ENCODE data around the gene PKP1.
"Not testable (repeated sequence)": the region's sequence is repeated elsewhere in the genome, so short reads cannot be mapped to it uniquely, and the experiment has no call there.

Gene PKP1

GRCh38 chr1:201254625-201255478 is 28.5 kb upstream of the PKP1 start:
- ChIA-PET POLR2A (no interaction called here), CTCF (interaction anchor here (0.9 to 7.0 kb wide), 44 partner anchors 10 to 632 kb away, joined by 3 to 349 read pairs (median 6); no protein-coding TSS in a partner anchor)
- no peak overlapping the region for H3K4me3 ChIP-seq (ENCODE audit: low read depth, low read length)
- TF ChIP-seq, protein P1, sequence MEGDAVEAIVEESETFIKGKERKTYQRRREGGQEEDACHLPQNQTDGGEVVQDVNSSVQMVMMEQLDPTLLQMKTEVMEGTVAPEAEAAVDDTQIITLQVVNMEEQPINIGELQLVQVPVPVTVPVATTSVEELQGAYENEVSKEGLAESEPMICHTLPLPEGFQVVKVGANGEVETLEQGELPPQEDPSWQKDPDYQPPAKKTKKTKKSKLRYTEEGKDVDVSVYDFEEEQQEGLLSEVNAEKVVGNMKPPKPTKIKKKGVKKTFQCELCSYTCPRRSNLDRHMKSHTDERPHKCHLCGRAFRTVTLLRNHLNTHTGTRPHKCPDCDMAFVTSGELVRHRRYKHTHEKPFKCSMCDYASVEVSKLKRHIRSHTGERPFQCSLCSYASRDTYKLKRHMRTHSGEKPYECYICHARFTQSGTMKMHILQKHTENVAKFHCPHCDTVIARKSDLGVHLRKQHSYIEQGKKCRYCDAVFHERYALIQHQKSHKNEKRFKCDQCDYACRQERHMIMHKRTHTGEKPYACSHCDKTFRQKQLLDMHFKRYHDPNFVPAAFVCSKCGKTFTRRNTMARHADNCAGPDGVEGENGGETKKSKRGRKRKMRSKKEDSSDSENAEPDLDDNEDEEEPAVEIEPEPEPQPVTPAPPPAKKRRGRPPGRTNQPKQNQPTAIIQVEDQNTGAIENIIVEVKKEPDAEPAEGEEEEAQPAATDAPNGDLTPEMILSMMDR (IDR thresholded peaks at IDR 0.05; ENCODE audit: insufficient read depth, low read length, missing control alignments) = peak; percentile 99
- DNase-seq (ENCODE audit: low read depth, low spot score) = no peak

GRCh38 chr1:201255479-201256362 is 27.6 kb upstream of the PKP1 start:
- TF ChIP-seq, protein P1 (IDR thresholded peaks at IDR 0.05; ENCODE audit: insufficient read depth, low read length, missing control alignments) = no peak
- CTCF ChIA-PET = interaction anchor here (1.1 to 7.0 kb wide), 15 partner anchors 9 to 170 kb away, joined by 3 to 349 read pairs (median 12); no protein-coding TSS in a partner anchor
- H3K4me3 ChIP-seq (ENCODE audit: low read depth, low read length) = no peak overlapping the region
- POLR2A ChIA-PET = no interaction called here
- no peak for DNase-seq (ENCODE audit: low read depth, low spot score)

DNA sequence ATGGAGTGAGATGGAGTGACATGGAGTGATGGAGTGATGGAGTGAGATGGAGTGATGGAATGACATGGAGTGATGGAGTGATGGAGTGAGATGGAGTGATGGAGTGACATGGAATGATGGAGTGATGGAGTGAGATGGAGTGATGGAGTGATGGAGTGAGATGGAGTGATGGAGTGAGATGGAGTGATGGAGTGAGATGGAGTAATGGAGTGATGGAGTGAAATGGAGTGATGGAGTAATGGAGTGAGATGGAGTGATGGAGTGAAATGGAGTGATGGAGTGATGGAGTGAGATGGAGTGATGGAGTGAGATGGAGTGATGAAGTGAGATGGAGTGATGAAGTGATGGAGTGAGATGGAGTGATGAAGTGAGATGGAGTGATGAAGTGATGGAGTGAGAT is 25.2 kb upstream of the PKP1 start:
- H3K4me3 ChIP-seq (ENCODE audit: low read depth, low read length); DNase-seq (ENCODE audit: low read depth, low spot score); POLR2A ChIA-PET: not testable (repeated sequence)
- CTCF ChIA-PET = interaction anchor here (1.3 to 6.6 kb wide), 3 partner anchors 90 to 151 kb away, joined by 3 to 71 read pairs (median 33); no protein-coding TSS in a partner anchor

- ChIA-PET CTCF (interaction anchor here (0.9 to 6.6 kb wide), 9 partner anchors 9 to 177 kb away, joined by 3 to 71 read pairs (median 5); no protein-coding TSS in a partner anchor), POLR2A (no interaction called here)
- TF ChIP-seq, protein P1 (IDR thresholded peaks at IDR 0.05; ENCODE audit: insufficient read depth, low read length, missing control alignments) = no peak
- DNase-seq (ENCODE audit: low read depth, low spot score) = no peak
- no peak overlapping the region for H3K4me3 ChIP-seq (ENCODE audit: low read depth, low read length)
Measured at GRCh38 chr1:201258763-201259230, 24.5 kb upstream of the PKP1 start.

- no peak overlapping the region for H3K4me3 ChIP-seq (ENCODE audit: low read depth, low read length)
- ChIA-PET POLR2A (interaction anchor here (1.2 kb wide), 1 partner anchor 23 kb away, joined by 3 read pairs; the partner anchor contains the start of gene PKP1), CTCF (interaction anchor here (0.6 to 6.6 kb wide), 15 partner anchors 10 to 189 kb away, joined by 3 to 71 read pairs (median 3); no protein-coding TSS in a partner anchor)
- TF ChIP-seq, protein P1 (IDR thresholded peaks at IDR 0.05; ENCODE audit: insufficient read depth, low read length, missing control alignments) = no peak
- DNase-seq (ENCODE audit: low read depth, low spot score) = no peak
Measured at GRCh38 chr1:201259476-201260235, 23.6 kb upstream of the PKP1 start.

- TF ChIP-seq, protein P1 (IDR thresholded peaks at IDR 0.05; ENCODE audit: insufficient read depth, low read length, missing control alignments) = no peak
- DNase-seq (ENCODE audit: low read depth, low spot score) = no peak
- POLR2A ChIA-PET = interaction anchor here (1.2 kb wide), 1 partner anchor 23 kb away, joined by 3 read pairs; the partner anchor contains the start of gene PKP1
- no peak overlapping the region for H3K4me3 ChIP-seq (ENCODE audit: low read depth, low read length)
- CTCF ChIA-PET = interaction anchor here (0.8 to 6.6 kb wide), 8 partner anchors 10 to 189 kb away, joined by 3 to 71 read pairs (median 4); no protein-coding TSS in a partner anchor
Measured at GRCh38 chr1:201260236-201260590, 23.1 kb upstream of the PKP1 start.

Measured in AG04449 (cell line).